ENCODE measurements around the gene TRIM15.
"Not testable (repeated sequence)": the region's sequence is repeated elsewhere in the genome, so short reads cannot be mapped to it uniquely, and the experiment has no call there.

The TRIM15 gene

DNA sequence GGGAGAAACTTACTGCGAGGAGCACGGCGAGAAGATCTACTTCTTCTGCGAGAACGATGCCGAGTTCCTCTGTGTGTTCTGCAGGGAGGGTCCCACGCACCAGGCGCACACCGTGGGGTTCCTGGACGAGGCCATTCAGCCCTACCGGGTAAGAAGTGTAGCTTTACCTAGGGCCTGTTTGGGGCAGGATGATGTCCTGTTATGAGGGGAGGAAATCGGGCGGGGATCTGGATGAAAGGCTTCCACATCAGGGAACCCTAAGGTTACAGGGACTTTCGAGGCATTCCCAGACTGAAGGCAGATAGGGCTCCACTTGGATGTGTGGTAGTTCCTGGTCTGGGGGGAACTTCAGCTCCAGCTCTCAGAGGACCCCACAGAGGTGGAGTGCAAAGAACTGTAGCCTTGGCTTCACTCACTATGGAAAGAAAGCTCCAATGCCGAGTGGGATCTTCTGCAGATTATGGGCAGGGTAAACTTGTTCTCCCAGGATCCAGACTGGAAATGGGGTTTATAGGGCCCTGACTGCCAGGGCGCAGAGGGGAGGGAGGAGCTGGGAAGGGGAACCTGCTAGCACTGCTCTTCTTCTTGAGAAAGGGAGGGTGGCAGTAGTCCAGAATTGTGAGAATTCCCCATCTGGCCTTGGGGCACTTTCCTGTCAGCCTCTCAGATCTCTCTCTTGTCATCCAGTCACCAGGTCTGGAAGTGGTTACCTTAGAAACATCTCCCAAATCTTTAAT lies 740 bp downstream of the TRIM15 start:
- no peak for DNase-seq

DNA sequence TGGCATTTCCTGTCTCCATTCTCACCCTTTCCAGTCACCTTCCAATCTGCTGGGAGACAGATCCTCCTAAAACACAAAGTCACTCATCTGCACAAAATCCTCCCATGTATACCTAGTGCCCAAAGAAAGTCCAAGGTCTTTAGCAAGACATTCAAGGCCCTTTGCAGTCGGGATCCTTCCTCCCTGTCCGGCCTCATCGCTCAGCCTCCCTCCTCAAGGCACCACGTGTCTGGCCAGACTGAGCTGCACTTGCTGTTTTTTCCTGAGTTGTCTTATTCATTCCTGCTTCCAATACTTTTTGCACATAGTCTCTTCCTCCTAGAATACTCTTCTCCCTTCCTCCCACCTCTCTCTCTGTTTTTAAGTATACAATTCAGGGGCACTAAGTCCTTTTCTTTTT lies 1.4 kb downstream of the TRIM15 start:
- DNase-seq: no peak

DNA sequence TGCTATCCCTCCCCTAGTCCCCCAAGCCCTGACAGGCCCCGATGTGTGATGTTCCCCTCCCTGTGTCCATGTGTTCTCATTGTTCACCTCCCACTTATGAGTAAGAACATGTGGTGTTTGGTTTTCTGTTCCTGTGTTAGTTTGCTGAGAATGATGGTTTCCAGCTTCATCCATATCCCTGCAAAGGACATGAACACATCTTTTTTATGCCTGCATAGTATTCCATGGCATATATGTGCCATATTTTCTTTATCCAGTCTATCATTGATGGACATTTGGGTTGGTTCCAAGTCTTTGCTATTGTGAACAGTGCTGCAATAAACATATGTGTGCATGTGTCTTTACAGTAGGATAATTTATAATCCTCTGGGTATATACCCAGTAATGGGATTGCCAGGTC lies 1.9 kb downstream of the TRIM15 start:
- not testable (repeated sequence) for DNase-seq

- DNase-seq: no peak
Observed at GRCh38 chr6:30167101-30167500, 3.8 kb downstream of the TRIM15 start.

DNA sequence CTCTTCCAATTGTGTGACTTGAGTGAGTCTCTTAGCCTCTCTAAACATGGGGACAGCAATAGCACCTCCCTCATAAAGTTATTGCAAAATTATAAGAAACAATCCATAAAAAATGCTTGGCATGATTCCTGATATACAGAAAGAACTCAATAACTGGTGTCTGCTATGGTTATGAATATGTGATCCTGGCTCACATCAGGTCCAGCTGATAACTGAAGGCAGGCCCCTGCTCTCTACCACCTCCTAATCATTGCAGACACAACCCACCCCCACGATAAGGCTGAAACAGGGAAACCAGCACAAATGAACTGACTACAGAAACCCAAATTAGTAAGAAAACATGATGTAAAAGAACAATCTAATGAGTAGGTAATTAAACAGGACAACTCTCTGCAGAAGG lies 5.4 kb downstream of the TRIM15 start:
- no peak for DNase-seq

DNA sequence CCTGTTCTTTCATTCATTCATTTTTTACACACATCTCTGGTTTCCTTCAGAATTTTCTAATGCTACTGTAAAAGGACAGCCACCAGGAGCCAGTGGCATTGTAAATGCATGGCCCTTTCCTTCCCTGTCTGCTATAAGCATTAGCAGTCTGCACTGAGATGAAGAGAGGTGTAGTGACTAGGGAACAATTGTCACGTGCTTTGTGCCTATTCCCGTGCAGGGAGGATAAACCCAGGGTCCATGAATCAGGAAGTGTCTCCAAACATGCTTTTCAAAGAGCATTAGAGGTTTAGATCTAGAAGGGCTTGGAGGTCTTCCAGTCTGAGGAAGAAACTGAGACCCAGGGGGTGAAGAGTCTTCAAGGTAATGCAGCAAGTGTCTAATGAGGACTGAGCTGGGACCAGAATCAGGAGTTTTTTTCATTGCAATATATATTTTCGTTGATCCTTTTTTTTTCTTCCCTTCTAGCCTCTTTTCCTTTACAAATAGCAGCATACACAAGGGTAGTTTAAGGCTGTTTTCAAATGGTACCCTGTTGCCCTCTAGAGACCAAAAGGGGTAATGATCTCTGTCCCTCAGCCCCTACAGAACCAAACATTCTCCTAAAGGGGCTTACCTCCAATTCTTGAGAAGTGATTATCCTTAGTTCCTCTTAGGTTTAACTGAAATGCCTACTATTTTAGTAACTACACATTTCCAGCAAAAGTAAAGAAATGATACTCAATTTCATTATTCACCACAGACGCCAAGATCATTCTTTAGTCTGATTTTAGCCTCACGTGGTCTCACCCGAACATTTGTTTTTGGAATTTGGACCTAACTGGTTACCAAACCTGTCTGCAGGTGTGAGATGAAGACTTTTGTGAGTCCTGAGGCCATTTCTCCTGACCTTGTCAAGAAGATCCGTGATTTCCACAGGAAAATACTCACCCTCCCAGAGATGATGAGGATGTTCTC lies 6.6 kb downstream of the TRIM15 start:
- no peak for DNase-seq

- no peak for DNase-seq
Observed at GRCh38 chr6:30171677-30172471, 8.5 kb downstream of the TRIM15 start.

GRCh38 chr6:30172681-30173080 lies 9.3 kb downstream of the TRIM15 start:
- no peak for DNase-seq

DNA sequence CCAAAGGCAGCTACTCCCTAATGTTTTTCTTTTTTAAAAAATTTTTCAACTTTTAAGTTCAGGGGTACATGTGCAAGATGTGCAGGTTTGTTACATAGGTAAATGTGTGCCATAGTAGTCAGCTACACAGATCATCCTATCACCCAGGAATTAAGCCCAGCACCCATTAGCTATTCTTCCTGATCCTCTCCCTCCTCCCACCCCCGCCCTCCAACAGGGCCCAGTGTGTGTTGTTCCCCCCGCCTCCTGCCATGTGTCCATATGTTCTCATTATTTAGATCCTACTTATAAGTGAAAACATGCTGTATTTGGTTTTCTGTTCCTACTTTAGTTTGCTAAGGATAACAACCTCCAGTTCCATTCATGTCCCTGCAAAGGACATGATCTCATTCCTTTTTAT lies 12.4 kb downstream of the TRIM15 start:
- no peak for DNase-seq

DNA sequence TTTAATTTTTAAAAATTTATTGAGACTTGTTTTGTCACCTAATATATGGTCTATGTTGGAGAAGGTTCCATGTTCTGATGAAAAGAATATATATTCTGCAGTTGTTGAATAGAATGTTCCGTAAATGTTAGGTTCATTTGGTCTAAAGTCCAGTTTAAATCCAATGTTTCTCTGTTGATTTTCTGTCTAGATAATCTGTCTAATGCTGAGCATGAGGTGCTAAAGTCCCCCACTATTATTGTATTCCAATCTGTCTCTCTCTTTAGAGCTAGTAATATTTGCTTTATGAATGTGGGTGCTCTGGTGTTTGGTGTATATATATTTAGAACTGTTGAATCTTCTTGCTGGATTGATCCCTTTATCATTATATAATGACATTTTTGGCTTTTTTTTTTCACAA lies 15.5 kb downstream of the TRIM15 start:
- no peak for DNase-seq

DNA sequence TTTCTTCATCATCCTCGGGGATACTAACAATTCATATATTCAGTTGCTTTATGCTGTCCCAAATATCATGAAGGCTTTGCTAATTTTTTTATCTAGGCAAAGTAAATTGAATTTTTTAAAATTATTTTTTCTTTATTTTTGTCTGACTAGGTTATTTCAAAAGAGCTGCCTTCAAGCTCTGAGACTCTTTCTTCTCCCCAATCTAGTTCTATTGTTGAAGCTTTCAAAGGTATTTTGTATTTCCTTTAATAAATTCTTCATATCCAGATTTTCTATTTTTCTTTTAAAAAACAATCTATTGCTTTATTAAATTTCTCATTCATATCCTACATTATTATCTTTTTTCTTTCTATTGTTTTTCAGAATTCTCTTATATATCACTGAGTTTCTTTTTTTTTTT lies 16.8 kb downstream of the TRIM15 start:
- no peak for DNase-seq

DNA sequence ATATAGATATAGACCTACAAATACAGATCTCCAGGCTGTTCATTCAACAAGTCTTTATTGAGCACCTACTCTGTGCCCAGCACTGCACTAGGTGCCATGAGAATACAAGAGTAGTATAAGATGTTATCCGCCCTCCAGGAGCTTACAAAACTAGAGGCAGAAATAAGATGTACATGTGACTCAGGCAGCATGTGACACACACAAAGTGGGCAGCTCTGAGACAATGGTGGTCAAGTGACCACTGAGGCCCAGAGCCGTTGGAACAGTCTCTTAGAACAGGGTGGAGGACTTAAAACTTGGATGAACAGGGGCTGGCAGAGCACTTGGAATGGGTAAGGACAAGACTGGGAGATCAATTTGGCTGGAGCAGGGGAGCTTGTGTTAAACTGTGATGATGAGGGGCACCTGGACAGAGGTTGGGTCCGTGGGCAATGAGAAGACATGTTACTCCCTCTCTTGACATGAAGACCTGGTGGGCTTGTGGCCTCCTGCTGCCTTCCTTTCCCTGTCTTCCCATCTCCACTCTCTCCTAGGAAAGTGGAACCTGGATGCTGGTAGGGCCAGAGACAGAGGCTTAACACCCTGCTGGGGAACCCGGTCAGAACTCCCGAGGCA lies 21.2 kb downstream of the TRIM15 start:
- no peak for DNase-seq

GRCh38 chr6:30185846-30186484 lies 22.6 kb downstream of the TRIM15 start:
- DNase-seq: no peak

DNA sequence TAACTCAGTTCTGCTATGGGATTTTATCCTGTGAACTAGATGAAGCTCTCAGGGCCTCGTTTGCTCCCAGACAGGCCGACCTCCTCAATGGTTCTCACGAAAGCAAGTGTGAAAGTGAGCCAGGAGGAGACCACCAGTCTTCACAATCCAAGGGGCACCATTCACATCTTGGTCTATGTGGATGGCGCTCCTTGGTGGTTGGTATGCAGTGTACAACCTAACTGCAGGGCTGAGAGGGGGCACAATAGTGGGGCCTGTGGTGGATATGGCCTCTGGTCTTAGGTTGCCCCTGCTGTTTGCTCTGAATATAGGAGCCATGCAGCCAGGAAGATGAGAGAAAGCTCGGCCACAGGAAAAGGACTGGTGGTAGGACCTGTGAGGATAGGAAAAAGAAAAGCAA lies 25.2 kb downstream of the TRIM15 start:
- DNase-seq: no peak

DNA sequence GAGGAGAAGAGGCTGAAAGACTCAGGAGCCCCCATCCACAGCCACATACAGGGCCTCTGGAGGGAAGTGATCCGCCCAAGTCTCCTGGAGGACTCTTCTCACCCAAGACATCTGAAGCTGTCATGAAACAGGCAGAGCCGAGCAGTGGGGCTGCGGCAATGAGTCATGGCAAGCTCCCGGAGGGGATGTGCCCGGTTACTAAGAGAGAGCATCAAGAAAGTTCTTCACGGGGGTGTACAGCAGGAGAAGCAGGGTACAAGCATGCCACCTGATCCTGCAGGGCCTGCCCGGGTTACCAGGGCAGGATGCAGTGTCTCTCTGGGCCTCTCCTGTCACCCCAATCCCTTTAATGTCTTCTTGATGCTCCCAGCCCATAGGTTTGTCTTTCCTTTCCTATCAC lies 28.7 kb downstream of the TRIM15 start:
- no peak for DNase-seq

GRCh38 chr6:30194797-30195690 lies 31.7 kb downstream of the TRIM15 start:
- DNase-seq: no peak

DNA sequence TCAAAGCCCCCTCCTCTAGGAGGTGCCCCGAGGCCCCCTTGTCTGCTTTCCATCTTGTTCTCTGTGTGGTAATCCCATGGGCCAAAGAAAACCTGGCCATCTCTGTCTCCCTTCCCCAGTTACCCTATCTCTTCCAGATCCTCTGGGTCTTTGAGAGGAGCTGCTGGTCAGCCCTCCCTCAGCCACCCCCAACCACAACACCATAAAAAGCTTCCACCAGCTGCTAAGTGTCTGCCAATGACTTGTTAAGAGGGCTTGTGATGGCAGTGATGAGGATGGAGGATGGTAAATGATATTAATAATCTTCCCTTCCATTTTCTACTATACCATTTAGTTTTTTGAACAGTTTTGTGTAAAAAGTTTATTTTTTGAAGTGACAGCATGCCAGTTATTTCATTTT lies 32.6 kb downstream of the TRIM15 start:
- no peak for DNase-seq

DNA sequence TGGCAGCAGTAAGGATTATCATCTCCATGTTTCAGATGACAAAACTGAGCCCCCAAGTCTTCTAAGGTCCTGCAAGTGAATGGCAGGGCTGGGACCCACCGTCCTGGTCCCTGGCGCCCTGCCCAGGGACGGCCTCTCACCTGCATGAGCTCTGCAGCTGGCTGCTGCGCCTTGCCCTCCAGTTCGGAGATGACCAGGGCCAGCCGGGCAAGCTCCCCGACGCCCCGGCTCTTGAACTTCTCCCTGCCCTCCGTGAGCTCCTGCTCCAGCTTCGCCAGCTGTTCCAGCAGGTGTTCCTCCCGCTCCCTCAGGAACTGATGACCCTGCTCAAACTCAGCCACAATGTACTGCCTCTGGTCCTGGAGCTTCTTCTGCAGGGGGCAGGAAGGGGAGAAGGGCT lies 33.0 kb downstream of the TRIM15 start:
- DNase-seq: no peak

DNA sequence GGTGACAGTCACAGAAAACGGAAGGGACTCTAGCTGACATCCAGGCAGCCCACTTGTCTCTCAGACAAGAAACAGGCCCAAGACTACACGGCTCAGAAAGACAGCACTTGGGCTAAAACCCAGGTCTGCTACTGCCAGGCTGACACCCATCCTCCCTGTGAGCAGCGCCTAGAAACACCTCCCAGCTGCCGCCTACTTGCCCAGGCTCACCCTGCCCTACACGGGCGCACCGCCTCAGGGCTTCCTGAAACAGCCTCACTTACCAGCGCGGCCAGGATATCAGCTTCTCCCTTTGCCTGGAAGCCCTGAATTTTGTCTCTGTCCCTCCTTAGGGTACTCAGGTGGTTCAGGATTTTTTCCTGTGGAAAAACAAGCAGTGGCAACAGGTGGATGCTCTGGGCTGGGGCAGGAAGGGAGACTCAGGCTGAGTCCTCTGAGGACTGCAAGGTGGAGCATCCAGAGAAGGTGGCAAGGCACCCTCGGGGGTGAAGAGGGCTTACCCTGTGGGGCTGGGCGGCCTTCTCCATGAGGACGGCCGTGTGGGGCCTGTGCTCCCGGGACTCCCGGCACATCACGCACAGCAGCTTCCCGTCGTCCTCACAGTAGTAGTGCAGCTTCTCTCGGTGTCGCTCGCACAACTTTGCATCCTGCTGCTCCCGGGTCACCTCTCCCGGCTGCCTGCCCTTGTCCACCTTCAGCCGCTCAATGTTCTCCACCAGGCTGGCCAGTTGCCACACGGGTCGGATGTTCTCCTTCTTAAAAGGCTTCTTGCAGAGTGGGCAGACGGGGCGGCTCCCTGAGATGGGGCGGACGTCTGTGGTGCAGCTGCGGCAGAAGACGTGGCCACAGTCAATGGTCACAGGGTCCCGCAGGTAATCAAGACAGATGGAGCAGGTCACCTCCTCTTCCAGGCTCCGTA lies 35.1 kb downstream of the TRIM15 start:
- no peak for DNase-seq

Measured in cerebellar nuclear complex (tissue), 1 donor.